ENCODE results near the gene ZNF451.
A peak's percentile ranks its signal among the peaks of the same experiment; 100 is the strongest.

ZNF451 gene

GRCh38 chr6:57174511-57174907 lies 84.5 kb downstream of the ZNF451 start:
- no peaks in the 10 kb centered on the region for H3K27me3 ChIP-seq (replicated peaks; ENCODE audit: control insufficient read depth, insufficient read depth, low read length)
- TF ChIP-seq CTCF (IDR thresholded peaks at IDR 0.05; ENCODE audit: insufficient read depth, low read length, poor library complexity, severe bottlenecking): no peak
- no peak for DNase-seq (ENCODE audit: extremely low read depth, insufficient read length)
- no peaks in the 10 kb centered on the region; the same call in none of the 2 replicates for H3K36me3 ChIP-seq (ENCODE audit: control insufficient read depth, insufficient read depth, low read length)
- peak overlapping the region; percentile 84 for H3K4me3 ChIP-seq (replicated peaks; ENCODE audit: low read depth, low read length)

GRCh38 chr6:57177545-57178265 lies 87.7 kb downstream of the ZNF451 start:
- no peak for DNase-seq (ENCODE audit: extremely low read depth, insufficient read length)
- Histone ChIP-seq H3K36me3 (ENCODE audit: control insufficient read depth, insufficient read depth, low read length) (peaks cover 1% of the 10 kb centered on the region), H3K27me3 (replicated peaks; ENCODE audit: control insufficient read depth, insufficient read depth, low read length) (no peaks in the 10 kb centered on the region), H3K4me3 (replicated peaks; ENCODE audit: low read depth, low read length) (no peak overlapping the region)
- no peak for TF ChIP-seq CTCF (IDR thresholded peaks at IDR 0.05; ENCODE audit: insufficient read depth, low read length, poor library complexity, severe bottlenecking)

- Histone ChIP-seq H3K27me3 (replicated peaks; ENCODE audit: control insufficient read depth, insufficient read depth, low read length) (no peaks in the 10 kb centered on the region), H3K36me3 (ENCODE audit: control insufficient read depth, insufficient read depth, low read length) (peaks cover 6% of the 10 kb centered on the region), H3K4me3 (replicated peaks; ENCODE audit: low read depth, low read length) (no peak overlapping the region)
- no peak for TF ChIP-seq CTCF (IDR thresholded peaks at IDR 0.05; ENCODE audit: insufficient read depth, low read length, poor library complexity, severe bottlenecking)
- DNase-seq (ENCODE audit: extremely low read depth, insufficient read length): no peak
These were observed 90.6 kb downstream of the ZNF451 start for GRCh38 chr6:57180596-57180995.

GRCh38 chr6:57182017-57182432 lies 92.0 kb downstream of the ZNF451 start:
- DNase-seq (ENCODE audit: extremely low read depth, insufficient read length): no peak
- no peak for TF ChIP-seq CTCF (IDR thresholded peaks at IDR 0.05; ENCODE audit: insufficient read depth, low read length, poor library complexity, severe bottlenecking)
- no peaks in the 10 kb centered on the region for H3K27me3 ChIP-seq (replicated peaks; ENCODE audit: control insufficient read depth, insufficient read depth, low read length)
- H3K4me3 ChIP-seq (replicated peaks; ENCODE audit: low read depth, low read length): no peak overlapping the region
- H3K36me3 ChIP-seq (ENCODE audit: control insufficient read depth, insufficient read depth, low read length): peaks cover 6% of the 10 kb centered on the region

- no peak for TF ChIP-seq CTCF (IDR thresholded peaks at IDR 0.05; ENCODE audit: insufficient read depth, low read length, poor library complexity, severe bottlenecking)
- Histone ChIP-seq H3K4me3 (replicated peaks; ENCODE audit: low read depth, low read length) (no peak overlapping the region), H3K36me3 (ENCODE audit: control insufficient read depth, insufficient read depth, low read length) (peaks cover 6% of the 10 kb centered on the region), H3K27me3 (replicated peaks; ENCODE audit: control insufficient read depth, insufficient read depth, low read length) (no peaks in the 10 kb centered on the region)
- DNase-seq (ENCODE audit: extremely low read depth, insufficient read length): no peak
These were observed 93.3 kb downstream of the ZNF451 start for GRCh38 chr6:57183336-57183735.

Measured in GM06990 (cell line).